DND-41 (cell line): ENCODE results near the gene MOV10L1.

ENCODE experiments used
- ATAC-seq: fragments of 200-7000 bp; cut with Tn5 transposase; 3 replicates; pipeline ENCODE4 v1.9.1; 2021; ENCODE audit warnings: low read depth; ENCODE audit not compliant: insufficient read depth
- DNase-seq: peaks from one replicate; pipeline ENCODE4 v3.0.0-alpha.2; 2020
- H2AFZ ChIP-seq: 2 replicates; pipeline ENCODE4 v1.6.0; 2012; ENCODE audit warnings: low read depth, low read length
- H3K27ac ChIP-seq: 2 replicates; pipeline ENCODE4 v1.5.1; 2012; ENCODE audit warnings: low read length, inconsistent platforms
- H3K27me3 ChIP-seq: fragments of 200-600 bp; sonication (generic); 2 replicates; pipeline ENCODE4 v1.6.0; 2012; ENCODE audit warnings: low read length, mild to moderate bottlenecking, inconsistent platforms; ENCODE audit not compliant: insufficient read depth, poor library complexity
- H3K36me3 ChIP-seq: 2 replicates; pipeline ENCODE4 v1.5.1; 2012; ENCODE audit warnings: low read length, inconsistent platforms; ENCODE audit not compliant: insufficient read depth
- H3K4me1 ChIP-seq: 2 replicates; pipeline ENCODE4 v1.5.1; 2012; ENCODE audit warnings: mild to moderate bottlenecking, low read length; ENCODE audit not compliant: insufficient read depth
- H3K4me2 ChIP-seq: 2 replicates; pipeline ENCODE4 v1.6.0; 2012; ENCODE audit warnings: mild to moderate bottlenecking, moderate library complexity, low read length, inconsistent platforms; ENCODE audit not compliant: insufficient read depth
- H3K4me3 ChIP-seq, 2 experiments: fragments of 200-600 bp in 1 of 2; shearing (Covaris generic) in 1 of 2; 2 replicates each; pipeline ENCODE4 v1.5.1; 2012 to 2016; ENCODE audit warnings: inconsistent platforms in 2 of 2, low read length in 2 of 2, mild to moderate bottlenecking in 2 of 2, low read depth in 1 of 2, moderate library complexity in 1 of 2
- H3K79me2 ChIP-seq: 2 replicates; pipeline ENCODE4 v1.6.0; 2012; ENCODE audit warnings: low read length, inconsistent platforms; ENCODE audit not compliant: insufficient read depth
- H3K9ac ChIP-seq: 2 replicates; pipeline ENCODE4 v1.6.0; 2012; ENCODE audit warnings: low read depth, mild to moderate bottlenecking, inconsistent platforms, low read length, moderate library complexity
- H3K9me3 ChIP-seq: 2 replicates; pipeline ENCODE4 v1.5.1; 2012; ENCODE audit warnings: low read length, moderate library complexity, mild to moderate bottlenecking, inconsistent platforms; ENCODE audit not compliant: insufficient read depth, severe bottlenecking
- H4K20me1 ChIP-seq: 2 replicates; pipeline ENCODE4 v1.6.0; 2012; ENCODE audit warnings: low read length; ENCODE audit not compliant: insufficient read depth
- EZH2 ChIP-seq: IDR thresholded peaks from 3 replicates; pipeline ENCODE4 v1.6.1; 2012; ENCODE audit warnings: borderline replicate concordance, low read depth, mild to moderate bottlenecking, moderate library complexity, low read length, inconsistent platforms; ENCODE audit not compliant: severe bottlenecking
- TF ChIP-seq, protein P1 (sequence below): IDR thresholded peaks from 2 replicates; pipeline ENCODE4 v1.5.1; 2012; ENCODE audit warnings: borderline replicate concordance, low read length, moderate library complexity, mild to moderate bottlenecking; ENCODE audit not compliant: poor library complexity, severe bottlenecking; ENCODE audit errors: extremely low read depth

Gene MOV10L1

DNA sequence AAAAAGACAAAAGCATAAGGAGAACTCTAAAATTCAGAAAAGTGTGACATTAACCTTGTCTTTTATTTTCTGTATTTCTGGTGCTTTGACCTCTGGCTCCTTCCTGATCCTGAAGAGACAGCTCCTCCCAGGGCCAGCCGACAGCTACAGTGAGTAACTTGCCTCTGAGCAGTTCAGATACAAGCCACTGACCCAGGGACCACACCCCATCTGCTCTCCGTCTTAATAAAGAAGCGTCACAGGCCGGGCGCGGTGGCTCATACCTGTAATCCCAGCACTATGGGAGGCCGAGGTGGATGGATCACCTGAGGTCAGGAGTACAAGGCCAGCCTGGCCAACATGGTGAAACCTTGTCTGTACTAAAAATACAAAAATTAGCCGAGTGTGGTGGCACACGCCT is 11.0 kb upstream of the MOV10L1 start:
- ATAC-seq, result no peak
- no peaks in the 10 kb centered on the region for H3K36me3 ChIP-seq
- H3K4me3 ChIP-seq, result no peak overlapping the region
- no peak overlapping the region for H3K27ac ChIP-seq
- no peak overlapping the region for H3K4me2 ChIP-seq
- H3K9me3 ChIP-seq, result no peaks in the 10 kb centered on the region
- H3K79me2 ChIP-seq, result no peaks in the 10 kb centered on the region
- DNase-seq, result no peak
- H2AFZ ChIP-seq, result no peak overlapping the region
- TF ChIP-seq EZH2, result no peak
- TF ChIP-seq, protein P1, sequence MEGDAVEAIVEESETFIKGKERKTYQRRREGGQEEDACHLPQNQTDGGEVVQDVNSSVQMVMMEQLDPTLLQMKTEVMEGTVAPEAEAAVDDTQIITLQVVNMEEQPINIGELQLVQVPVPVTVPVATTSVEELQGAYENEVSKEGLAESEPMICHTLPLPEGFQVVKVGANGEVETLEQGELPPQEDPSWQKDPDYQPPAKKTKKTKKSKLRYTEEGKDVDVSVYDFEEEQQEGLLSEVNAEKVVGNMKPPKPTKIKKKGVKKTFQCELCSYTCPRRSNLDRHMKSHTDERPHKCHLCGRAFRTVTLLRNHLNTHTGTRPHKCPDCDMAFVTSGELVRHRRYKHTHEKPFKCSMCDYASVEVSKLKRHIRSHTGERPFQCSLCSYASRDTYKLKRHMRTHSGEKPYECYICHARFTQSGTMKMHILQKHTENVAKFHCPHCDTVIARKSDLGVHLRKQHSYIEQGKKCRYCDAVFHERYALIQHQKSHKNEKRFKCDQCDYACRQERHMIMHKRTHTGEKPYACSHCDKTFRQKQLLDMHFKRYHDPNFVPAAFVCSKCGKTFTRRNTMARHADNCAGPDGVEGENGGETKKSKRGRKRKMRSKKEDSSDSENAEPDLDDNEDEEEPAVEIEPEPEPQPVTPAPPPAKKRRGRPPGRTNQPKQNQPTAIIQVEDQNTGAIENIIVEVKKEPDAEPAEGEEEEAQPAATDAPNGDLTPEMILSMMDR, result no peak
- no peak overlapping the region for H3K9ac ChIP-seq
- H4K20me1 ChIP-seq, result no peaks in the 10 kb centered on the region
- no peaks in the 10 kb centered on the region for H3K27me3 ChIP-seq
- no peaks in the 10 kb centered on the region for H3K4me1 ChIP-seq

DNA sequence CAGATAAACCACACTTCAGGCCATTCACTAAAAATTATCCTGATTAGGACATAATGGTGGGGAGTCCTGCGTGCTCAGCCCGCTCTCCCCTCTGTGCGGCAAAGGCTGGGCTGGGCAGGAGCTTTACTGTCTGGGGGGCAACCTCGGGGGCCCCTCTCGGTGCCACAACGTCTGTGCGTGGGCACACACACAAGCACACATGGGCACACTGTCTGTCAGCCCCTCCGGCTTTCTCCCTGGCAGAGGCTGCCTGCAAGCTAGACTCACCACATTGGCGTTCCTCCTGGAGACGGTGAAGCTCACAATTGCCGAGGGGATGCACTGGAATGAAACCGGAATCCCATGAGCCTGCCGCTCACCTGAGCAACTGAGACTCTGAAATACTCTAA is 9.7 kb upstream of the MOV10L1 start:
- H3K79me2 ChIP-seq, result no peaks in the 10 kb centered on the region
- H3K4me1 ChIP-seq, result no peaks in the 10 kb centered on the region
- no peaks in the 10 kb centered on the region for H3K36me3 ChIP-seq
- H3K4me3 ChIP-seq, result no peak overlapping the region
- no peaks in the 10 kb centered on the region for H4K20me1 ChIP-seq
- no peak for DNase-seq
- no peaks in the 10 kb centered on the region for H3K9me3 ChIP-seq
- no peak overlapping the region for H3K9ac ChIP-seq
- H3K4me2 ChIP-seq, result no peak overlapping the region
- H3K27ac ChIP-seq, result no peak overlapping the region
- ATAC-seq, result no peak
- H3K27me3 ChIP-seq, result peaks cover 2% of the 10 kb centered on the region
- TF ChIP-seq, protein P1, result no peak
- TF ChIP-seq EZH2, result no peak
- H2AFZ ChIP-seq, result no peak overlapping the region

DNA sequence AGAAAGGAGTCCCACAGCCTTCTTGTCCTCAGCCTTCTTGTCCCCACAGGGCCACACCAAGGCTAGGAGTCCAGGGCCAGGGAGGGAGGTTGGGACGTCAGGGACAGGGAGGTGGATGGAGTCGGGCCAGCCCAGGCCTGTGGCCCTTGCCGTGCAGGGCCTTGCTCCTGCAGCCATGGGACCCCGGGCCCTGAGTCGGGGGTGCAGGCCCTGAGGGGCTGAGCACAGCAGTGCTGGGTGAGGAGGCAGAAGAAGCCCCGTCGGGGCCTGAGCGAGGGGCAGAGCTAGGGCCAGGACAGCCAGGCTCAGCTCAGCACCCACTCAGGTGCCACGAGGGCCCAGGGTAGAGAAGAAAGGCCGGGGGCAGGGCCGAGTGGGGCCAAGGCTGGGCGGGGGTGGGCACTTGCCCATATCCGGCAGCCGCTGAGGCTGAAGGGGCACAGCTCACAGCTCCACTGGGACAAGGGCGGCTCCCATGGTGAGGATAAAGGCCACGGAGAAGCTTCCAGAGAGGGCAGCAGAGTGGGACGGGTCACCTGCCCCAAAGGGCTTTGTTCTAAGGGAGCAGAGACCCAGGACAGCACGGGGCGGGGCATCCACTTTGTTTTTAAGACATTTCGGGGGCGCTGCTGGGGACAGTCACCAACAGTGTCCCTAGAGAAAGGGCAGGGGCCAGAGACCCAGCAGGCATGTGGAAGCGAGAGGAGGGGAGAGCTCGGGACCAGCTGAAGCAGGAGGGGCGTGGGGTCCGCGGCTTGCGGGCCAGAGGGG is 8.2 kb upstream of the MOV10L1 start:
- Histone ChIP-seq H3K36me3 (no peaks in the 10 kb centered on the region), H3K9me3 (no peaks in the 10 kb centered on the region), H2AFZ (no peak overlapping the region), H3K27ac (no peak overlapping the region), H3K27me3 (peaks cover 5% of the 10 kb centered on the region), H3K9ac (no peak overlapping the region), H3K4me3 (no peak overlapping the region), H3K4me1 (no peaks in the 10 kb centered on the region), H3K79me2 (no peaks in the 10 kb centered on the region), H3K4me2 (no peak overlapping the region), H4K20me1 (no peaks in the 10 kb centered on the region)
- DNase-seq (no peak), ATAC-seq (no peak)
- TF ChIP-seq, protein P1, result no peak
- no peak for TF ChIP-seq EZH2
